Skeletal muscle satellite cell (primary cell): ENCODE measurements around the gene OR2AE1.

Experiments used
- H3K27me3 ChIP-seq: 2 replicates; pipeline ENCODE4 v1.7.0; 2013; ENCODE audit warnings: low read length; ENCODE audit not compliant: control insufficient read depth, insufficient read depth
- H3K36me3 ChIP-seq: 2 replicates; pipeline ENCODE4 v1.7.0; 2013; ENCODE audit warnings: mild to moderate bottlenecking, control low read depth, low read length; ENCODE audit not compliant: insufficient read depth
- H3K4me1 ChIP-seq: 2 replicates; pipeline ENCODE4 v1.7.0; 2013; ENCODE audit warnings: low read length; ENCODE audit not compliant: control insufficient read depth, insufficient read depth
- H3K4me2 ChIP-seq: 2 replicates; pipeline ENCODE4 v1.7.0; 2013; ENCODE audit warnings: mild to moderate bottlenecking, low read length
- H3K4me3 ChIP-seq: 2 replicates; pipeline ENCODE4 v1.7.0; 2013; ENCODE audit warnings: low read length
- H3K9ac ChIP-seq: 2 replicates; pipeline ENCODE4 v1.7.0; 2013; ENCODE audit warnings: mild to moderate bottlenecking, low read depth, low read length, moderate library complexity
- H3K9me3 ChIP-seq: replicated peaks from 2 replicates; pipeline ENCODE4 v1.7.0; 2013; ENCODE audit warnings: mild to moderate bottlenecking, control low read depth, low read length

Gene OR2AE1

DNA sequence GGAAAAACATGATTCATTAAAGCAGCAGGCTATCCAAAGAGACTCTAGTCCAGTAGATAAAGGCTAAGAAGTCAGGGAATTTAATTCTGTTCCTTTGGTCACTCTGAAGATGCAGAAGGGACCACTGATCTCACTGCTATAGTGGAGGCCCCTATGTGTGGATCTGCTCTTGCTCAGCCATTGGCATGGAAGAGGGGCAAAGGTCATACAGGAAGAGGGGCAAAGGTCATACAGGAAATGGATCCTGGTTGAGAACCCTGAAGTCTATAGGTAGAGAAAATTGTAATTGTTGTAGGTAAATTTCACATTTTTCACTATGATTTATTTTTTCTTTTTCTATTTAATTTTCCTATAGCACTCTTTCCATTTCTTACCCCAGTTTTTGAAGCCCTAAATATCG, 21.6 kb downstream of the OR2AE1 start:
- Histone ChIP-seq H3K27me3 (peaks cover 58% of the 10 kb centered on the region), H3K4me3 (no peak overlapping the region), H3K4me1 (peaks cover 5% of the 10 kb centered on the region), H3K9ac (no peak overlapping the region), H3K36me3 (no peaks in the 10 kb centered on the region), H3K9me3 (no peaks in the 10 kb centered on the region), H3K4me2 (no peak overlapping the region)

DNA sequence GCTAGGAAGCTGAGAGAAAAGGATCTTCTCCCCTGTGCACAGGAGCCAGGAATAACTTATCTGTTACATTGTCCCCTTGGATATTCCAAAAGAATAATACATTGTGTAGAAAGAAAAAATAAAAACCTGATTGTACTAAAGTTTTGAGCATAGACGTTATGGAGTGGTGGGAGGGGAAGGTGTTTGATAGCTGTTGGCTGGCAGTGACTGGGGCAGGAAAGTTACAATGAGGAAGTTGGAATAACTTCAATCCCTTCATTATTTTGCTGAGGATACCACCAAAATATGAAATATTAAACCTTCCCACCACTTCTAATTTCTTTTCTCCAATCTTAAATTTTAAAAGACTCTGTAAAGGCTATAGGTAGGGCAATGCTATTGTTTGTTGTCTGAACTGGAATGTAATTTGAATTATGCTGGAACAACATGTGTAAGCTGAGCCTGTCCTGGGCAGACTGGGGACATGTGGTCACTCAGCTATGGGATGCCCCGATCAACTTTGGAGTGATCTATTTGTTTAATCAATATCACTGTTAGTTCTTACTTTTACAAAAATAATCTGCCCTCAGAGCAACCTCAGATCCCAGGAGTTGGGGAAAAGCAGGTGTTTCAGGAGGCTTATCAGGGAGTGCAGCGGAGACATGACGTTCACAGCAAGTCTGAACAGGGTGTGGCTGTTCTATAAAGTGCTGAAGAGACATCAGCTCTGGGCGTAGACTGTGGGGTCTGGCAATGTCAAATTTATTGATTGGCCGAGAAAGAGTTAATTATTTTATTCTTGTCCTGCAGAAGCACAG, 28.2 kb downstream of the OR2AE1 start:
- H3K4me1 ChIP-seq, result no peaks in the 10 kb centered on the region
- peaks cover 73% of the 10 kb centered on the region for H3K27me3 ChIP-seq
- H3K4me3 ChIP-seq, result no peak overlapping the region

DNA sequence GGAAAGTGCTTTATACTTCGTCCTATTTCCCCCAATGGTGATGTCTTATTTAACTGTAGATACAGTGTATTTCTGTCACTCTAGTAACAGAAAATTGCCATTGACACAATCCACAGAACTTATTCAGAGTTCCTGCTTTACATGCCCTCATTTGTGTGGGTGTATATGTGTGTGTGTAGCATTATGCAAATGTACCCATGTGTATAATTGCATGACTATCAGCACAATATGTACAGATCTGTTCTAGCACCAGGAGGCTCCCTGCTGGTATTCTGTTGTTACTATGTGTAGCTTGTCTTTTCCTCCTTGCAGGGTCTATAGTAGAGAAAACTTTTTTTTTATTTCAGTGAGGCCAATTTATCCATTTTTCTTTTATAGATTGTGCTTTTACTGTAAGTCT, 32.5 kb downstream of the OR2AE1 start:
- no peak overlapping the region for H3K4me2 ChIP-seq
- no peak overlapping the region for H3K4me3 ChIP-seq
- no peak overlapping the region for H3K9ac ChIP-seq
- H3K27me3 ChIP-seq, result peaks cover 80% of the 10 kb centered on the region
- no peaks in the 10 kb centered on the region for H3K9me3 ChIP-seq
- H3K36me3 ChIP-seq, result no peaks in the 10 kb centered on the region
- no peaks in the 10 kb centered on the region for H3K4me1 ChIP-seq

More for the DNA sequence above, 28.2 kb downstream of the OR2AE1 start:
- no peak overlapping the region for H3K4me2 ChIP-seq
- no peaks in the 10 kb centered on the region for H3K36me3 ChIP-seq
- no peaks in the 10 kb centered on the region for H3K9me3 ChIP-seq
- H3K9ac ChIP-seq, result no peak overlapping the region

DNA sequence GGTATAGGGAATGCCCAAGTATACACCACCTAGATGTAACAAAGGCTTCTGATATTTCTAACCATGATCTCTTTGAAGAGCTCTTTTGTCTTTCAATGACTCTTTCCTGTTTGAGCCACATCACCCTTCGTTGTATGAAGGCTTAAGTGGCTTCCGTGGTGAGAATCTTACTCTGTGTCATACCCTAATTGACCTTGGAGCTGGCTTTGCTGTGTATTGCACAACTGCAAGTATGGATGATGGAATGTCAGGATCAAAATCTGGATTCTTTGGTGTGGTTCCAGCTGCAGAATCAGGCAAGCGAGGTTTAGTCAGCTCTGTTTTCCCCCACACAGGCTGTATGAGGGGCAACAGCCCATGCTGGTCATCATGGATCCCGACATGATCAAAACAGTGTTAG, 33.0 kb downstream of the OR2AE1 start:
- Histone ChIP-seq H3K9me3 (no peaks in the 10 kb centered on the region), H3K9ac (no peak overlapping the region), H3K27me3 (peaks cover 80% of the 10 kb centered on the region), H3K4me3 (no peak overlapping the region), H3K4me2 (no peak overlapping the region), H3K4me1 (no peaks in the 10 kb centered on the region), H3K36me3 (no peaks in the 10 kb centered on the region)

DNA sequence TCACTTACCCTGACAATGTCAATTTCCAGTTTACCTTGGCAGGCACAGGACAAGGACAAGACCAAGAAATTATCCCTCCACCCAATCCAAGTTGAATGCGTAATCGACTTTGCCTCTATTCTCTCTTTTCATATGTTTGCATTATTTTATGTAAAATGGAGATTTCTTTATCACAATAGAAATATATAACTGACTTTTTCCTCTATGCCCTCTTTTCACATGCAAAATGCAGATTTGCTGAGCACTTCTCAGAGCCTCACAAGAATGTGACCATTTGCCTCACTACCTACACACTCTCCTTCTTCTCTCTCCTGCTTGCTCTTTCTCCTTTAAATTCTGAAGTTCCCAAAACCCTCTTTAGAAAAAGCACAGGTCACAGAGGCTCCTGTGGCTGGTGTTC, 33.9 kb downstream of the OR2AE1 start:
- H3K4me1 ChIP-seq, result no peaks in the 10 kb centered on the region
- no peak overlapping the region for H3K9ac ChIP-seq
- no peak overlapping the region for H3K4me2 ChIP-seq
- no peak overlapping the region for H3K4me3 ChIP-seq
- peaks cover 77% of the 10 kb centered on the region for H3K27me3 ChIP-seq
- H3K9me3 ChIP-seq, result no peaks in the 10 kb centered on the region
- H3K36me3 ChIP-seq, result no peaks in the 10 kb centered on the region

DNA sequence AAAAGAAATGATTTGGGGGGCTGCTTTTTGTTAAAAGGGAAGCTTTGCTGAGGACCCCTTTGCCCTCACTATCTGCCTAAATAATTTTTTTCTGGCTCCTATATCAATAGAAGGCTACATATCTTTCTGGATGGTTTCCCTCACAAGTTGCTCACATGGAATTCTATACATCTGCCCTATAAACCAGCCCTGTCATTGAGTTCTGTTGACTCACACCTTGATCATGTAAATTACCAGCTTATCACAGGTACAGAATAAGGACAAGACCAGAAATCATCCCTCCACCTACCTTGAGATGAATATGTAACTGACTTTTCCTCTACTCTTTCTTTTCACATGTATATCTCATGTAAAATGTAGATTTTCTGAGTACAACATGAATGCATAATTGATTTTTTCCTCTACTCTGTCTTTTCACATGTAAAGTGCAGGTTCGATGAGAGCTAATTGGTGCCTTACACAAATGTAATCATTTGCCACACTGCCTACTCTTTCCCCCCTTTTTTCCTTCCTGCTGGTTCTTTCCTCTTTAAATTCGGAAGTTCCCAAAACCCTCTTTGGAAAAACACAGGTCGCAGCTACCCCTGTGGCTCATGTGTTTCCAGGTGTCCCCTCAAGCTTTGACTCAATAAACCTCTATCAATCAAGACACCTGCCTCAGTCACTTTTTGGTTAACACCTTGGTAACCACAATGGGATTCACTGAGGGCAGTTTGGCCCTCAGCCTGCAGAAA, 36.5 kb downstream of the OR2AE1 start:
- no peaks in the 10 kb centered on the region for H3K4me1 ChIP-seq

DNA sequence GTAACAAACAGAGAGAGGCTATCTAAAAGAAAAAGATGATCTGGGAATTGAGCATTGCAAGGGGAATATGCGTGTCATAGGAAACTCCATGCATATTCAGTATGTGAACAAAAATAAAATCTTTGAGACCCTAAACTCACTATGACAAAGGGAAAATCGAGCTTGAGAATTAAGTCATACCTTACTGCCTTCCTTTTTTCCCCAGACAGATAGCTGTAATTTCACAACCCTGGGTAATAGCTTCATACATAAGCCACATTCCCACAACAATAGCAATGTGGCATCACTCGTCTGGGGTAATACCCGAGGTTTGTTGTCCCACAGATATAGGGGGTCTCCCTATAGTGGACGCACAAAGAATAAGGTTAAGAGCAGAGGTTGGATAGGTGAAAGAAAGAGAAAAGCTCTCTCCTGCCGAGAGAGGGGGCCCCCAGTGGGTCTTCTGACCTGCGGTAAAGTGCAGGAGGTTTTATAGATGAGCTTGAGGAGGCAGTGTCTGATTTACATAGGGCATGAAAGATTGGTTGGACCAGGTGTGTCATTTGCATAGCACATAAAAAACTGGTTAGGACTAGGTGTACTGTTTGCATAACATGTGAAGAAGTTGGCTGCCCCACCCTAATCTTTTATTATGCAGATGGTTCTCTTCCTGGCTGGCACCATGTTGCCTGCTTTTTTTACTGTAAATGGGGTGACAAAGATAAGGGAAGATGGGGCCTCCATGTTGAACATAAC, 37.4 kb downstream of the OR2AE1 start:
- Histone ChIP-seq H3K4me2 (no peak overlapping the region), H3K4me3 (no peak overlapping the region), H3K27me3 (peaks cover 77% of the 10 kb centered on the region), H3K4me1 (no peaks in the 10 kb centered on the region), H3K36me3 (no peaks in the 10 kb centered on the region), H3K9ac (no peak overlapping the region), H3K9me3 (no peaks in the 10 kb centered on the region)

More for the DNA sequence above, 36.5 kb downstream of the OR2AE1 start:
- H3K4me3 ChIP-seq, result no peak overlapping the region
- H3K9me3 ChIP-seq, result no peaks in the 10 kb centered on the region
- no peak overlapping the region for H3K4me2 ChIP-seq
- no peaks in the 10 kb centered on the region for H3K36me3 ChIP-seq
- H3K27me3 ChIP-seq, result peaks cover 73% of the 10 kb centered on the region
- no peak overlapping the region for H3K9ac ChIP-seq

DNA sequence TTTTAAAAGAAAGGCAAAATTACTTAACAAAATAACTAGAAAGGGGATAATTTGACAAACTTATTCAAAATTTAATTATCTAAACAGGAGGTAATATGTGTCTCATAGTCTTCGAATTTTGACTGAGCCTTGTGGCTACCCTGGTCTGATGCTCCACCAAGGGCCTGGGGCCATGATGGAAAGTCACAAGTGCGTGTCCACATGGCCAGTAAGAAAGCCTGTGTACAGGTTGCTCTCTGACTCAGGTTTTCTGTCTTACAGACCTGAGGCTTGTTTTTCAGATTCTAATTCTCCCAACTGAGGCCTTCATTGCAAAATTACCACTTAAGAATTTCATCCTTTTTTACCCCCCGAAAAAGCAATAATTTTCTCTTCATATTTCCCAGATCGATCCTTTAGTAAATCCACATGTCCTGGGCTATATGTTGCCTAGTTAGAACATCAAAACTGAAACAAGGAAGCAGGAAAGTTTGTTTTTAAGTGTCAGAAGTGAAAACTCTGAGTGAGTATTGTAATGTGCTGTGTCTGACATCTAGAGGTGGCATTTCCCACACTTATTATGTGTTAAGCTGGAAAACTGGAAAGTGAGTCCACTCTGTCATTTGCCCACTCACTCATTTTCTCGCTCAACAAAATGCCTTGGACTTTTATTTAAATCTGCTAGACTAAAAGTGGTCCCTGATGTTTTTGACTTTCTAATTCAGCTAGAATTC, 39.0 kb downstream of the OR2AE1 start:
- Histone ChIP-seq H3K4me2 (no peak overlapping the region), H3K4me1 (no peaks in the 10 kb centered on the region), H3K9ac (no peak overlapping the region)

DNA sequence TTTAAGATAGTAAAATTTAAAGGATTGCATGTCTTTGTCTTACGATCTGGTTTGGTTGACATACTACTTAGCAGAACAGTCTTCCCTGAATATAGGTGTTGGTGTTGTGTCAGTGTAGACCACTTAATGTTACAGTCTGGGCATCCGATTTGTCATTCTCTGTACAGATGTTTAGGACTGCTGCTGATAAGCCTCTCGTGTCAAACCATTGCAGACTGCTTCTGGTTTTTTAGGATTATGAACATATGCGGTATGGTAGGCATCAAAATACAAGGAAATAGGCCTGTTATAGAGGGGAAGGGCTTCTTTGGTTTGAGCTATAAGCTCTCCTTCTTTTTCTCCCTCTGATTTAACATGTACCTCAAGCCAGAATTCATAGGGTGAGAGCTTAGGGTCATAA, 41.6 kb downstream of the OR2AE1 start:
- Histone ChIP-seq H3K27me3 (peaks cover 63% of the 10 kb centered on the region), H3K4me3 (no peak overlapping the region), H3K4me2 (no peak overlapping the region), H3K9ac (no peak overlapping the region), H3K9me3 (no peaks in the 10 kb centered on the region), H3K36me3 (no peaks in the 10 kb centered on the region), H3K4me1 (no peaks in the 10 kb centered on the region)

More for the DNA sequence above, 39.0 kb downstream of the OR2AE1 start:
- Histone ChIP-seq H3K9me3 (no peaks in the 10 kb centered on the region), H3K27me3 (peaks cover 71% of the 10 kb centered on the region), H3K4me3 (no peak overlapping the region), H3K36me3 (no peaks in the 10 kb centered on the region)

DNA sequence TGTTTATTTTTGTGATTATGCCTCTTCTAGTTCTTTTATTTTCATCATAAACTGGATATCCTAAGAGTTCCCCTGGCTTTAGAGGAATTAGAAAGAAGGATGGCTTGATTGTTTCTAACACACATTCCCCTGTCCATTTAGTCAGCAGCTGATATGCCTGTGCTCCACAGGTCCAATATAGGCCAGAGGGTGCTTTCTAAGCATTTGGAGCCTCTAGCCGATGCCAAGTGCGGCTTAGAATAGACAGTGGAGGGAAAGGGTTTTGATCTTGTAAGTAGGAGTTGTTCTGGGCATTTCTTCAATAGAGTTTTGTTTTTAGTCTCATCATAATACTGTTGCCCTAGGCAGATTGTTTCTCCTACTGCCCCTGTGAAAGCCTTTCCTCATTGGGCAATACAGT, 42.5 kb downstream of the OR2AE1 start:
- no peak overlapping the region for H3K4me2 ChIP-seq
- H3K9me3 ChIP-seq, result no peaks in the 10 kb centered on the region
- no peaks in the 10 kb centered on the region for H3K36me3 ChIP-seq
- H3K27me3 ChIP-seq, result peaks cover 62% of the 10 kb centered on the region
- no peak overlapping the region for H3K4me3 ChIP-seq
- H3K4me1 ChIP-seq, result no peaks in the 10 kb centered on the region
- H3K9ac ChIP-seq, result no peak overlapping the region

DNA sequence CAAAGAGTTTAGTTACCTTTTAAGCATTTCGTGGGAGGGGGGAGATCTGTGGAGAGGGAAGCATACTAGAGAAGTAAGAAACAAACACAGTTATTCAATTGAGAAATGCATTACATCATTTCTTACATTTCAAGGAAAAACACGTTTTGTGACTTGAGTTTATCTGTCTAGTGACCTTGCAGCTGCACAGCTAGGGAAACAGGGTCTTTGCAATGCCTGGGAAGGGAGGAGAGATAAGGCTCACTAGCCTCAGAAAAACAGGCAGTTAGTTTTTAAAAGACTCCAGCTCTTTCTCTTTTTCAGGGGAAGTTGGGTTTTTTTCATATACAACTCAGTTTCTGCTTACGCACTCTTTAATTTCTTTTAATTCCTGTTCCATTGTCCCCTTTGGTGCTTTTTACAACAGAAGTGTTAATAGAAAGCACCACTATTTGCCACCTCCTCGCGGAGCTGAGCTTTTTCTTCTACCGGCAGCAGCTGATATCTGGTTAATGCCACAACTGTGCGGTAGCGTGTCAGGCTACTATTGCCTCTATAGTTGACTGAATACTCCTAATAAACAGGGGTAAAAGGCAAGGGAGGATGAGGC, 43.5 kb downstream of the OR2AE1 start:
- H3K27me3 ChIP-seq, result peaks cover 65% of the 10 kb centered on the region
- H3K9ac ChIP-seq, result no peak overlapping the region
- no peaks in the 10 kb centered on the region for H3K9me3 ChIP-seq
- H3K36me3 ChIP-seq, result no peaks in the 10 kb centered on the region
- no peak overlapping the region for H3K4me3 ChIP-seq
- no peaks in the 10 kb centered on the region for H3K4me1 ChIP-seq
- H3K4me2 ChIP-seq, result no peak overlapping the region
